GM12874 (cell line): Measurements from ENCODE around the gene LAS1L.

Experiments used
- CTCF ChIP-seq: IDR thresholded peaks from 2 replicates; pipeline ENCODE4 v1.5.1; 2011; ENCODE audit warnings: low read depth, mild to moderate bottlenecking, control low read depth, low read length, moderate library complexity; ENCODE audit not compliant: insufficient read depth

LAS1L gene

DNA sequence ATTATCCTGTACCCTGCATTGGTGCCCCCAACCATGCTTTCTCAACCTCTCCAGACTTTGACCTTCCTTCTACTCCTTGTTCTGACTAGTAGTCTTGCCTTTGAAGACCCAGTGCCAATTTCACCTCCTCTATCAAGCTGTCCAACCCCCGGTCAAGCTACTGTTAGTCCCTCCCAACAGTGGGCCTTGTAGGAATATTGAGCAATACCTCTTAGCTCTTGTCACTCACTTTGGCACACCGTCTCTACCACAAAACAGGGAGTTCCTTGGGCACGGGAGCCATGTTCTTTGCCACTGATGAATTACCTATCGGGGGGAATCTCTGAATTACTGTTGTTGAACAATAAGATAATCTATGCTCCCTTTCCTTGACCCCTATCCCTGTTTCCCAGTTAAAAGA is 25.2 kb downstream of the LAS1L start:
- no peak for TF ChIP-seq CTCF

DNA sequence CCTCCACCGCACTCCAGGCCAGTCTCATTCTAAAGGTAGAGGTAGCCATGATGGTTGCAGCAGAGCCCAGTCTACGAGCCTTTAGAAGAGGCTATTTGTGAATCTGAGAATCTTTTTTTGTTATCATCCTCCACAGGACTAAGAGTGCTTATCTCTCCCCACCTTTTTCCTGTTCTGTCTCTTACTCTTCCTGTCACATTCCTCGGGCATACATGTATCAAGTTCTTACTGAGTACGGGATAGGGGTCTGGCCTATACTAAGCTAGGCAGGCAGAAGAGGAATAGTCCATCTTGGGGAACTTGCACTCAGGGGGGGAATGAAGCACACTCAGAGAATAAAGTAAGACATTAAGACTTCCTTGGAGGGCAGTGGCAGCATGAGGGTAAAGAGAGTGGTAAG is 25.7 kb downstream of the LAS1L start:
- TF ChIP-seq CTCF: no peak

DNA sequence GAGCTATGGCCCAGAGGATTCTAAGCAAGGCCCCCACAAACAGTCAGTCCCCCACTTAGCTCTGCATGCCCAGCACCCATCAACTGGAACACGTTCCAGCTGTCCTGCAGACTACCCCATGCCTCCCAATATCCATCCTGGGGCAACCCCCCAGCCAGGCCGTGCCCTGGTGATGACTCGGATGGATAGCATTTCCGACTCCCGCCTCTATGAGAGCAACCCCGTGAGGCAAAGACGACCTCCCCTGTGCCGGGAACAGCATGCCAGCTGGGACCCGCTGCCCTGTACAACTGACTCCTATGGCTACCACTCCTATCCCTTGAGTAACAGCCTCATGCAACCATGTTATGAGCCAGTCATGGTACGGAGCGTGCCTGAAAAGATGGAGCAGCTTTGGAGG is 32.0 kb downstream of the LAS1L start:
- TF ChIP-seq CTCF: no peak

- no peak for TF ChIP-seq CTCF
These were observed 41.2 kb downstream of the LAS1L start for GRCh38 chrX:65493431-65493830.

GRCh38 chrX:65491620-65492019 is 43.0 kb downstream of the LAS1L start:
- TF ChIP-seq CTCF: no peak

DNA sequence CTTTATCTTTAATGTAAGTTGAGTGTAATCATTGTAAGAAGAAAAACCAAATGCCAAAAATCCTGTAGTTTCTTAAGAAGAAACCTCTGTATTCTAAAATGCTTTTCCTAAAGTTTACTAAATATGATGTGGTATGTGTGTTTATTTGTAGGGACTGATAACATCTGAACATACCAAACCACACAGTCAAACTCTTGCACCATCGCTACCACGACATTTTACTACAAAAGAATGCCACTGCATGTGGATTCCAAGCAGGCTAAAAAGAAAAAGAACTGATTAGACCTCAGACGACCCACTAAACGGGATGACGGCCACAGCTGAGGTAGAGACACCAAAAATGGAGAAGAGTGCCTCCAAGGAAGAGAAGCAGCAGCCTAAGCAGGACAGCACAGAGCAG is 46.1 kb downstream of the LAS1L start:
- TF ChIP-seq CTCF: no peak

- no peak for TF ChIP-seq CTCF
These were observed 53.6 kb downstream of the LAS1L start for GRCh38 chrX:65480960-65481359.

- TF ChIP-seq CTCF: no peak
These were observed 58.0 kb downstream of the LAS1L start for GRCh38 chrX:65476564-65476963.
